TTC549 (cell line): ENCODE measurements around the gene DLG5.
A peak's percentile ranks its signal among the peaks of the same experiment; 100 is the strongest.

ENCODE experiments used
- FAIRE-seq: peaks from 2 replicates; lab custom pipeline; 2012; peaks lifted over from hg19 to GRCh38; lab: Jason Lieb, UNC

Gene DLG5

DNA sequence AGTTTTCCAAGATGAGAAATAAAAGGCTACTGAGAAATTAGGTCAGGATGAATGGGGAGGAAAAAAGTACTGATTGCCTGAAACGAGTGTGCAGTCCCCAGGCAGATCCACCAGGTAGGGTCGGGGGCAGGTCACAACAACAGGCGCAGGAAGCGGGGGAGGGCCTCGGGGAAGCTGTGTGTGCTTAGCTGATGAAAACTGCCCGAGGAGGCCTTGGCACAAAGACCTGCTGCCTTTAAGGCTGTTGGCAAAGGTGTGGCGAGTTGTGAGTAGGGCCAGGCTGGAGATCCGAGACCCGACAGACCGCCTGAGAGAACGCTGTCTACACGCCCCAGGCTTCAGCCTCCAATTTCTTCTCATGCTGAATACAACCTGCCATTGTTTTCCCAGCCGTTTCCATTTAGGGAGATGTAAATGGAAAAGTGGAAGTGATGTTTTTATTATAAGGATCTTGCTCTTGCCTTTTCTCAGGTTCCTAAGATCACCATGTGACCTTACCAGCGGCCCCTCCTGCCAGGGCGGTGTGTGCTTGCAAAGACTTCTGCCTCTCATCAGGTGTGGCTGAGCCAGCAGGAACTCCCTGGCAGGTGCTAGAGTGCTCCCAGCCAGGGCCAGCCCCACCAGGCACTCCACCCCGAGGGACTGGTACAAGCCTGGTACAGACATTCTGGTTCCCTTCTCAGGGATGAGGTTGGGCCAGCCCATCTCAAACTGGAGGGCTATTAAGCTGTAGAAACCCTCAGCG lies 60.8 kb downstream of the DLG5 start:
- FAIRE-seq, result no peak

DNA sequence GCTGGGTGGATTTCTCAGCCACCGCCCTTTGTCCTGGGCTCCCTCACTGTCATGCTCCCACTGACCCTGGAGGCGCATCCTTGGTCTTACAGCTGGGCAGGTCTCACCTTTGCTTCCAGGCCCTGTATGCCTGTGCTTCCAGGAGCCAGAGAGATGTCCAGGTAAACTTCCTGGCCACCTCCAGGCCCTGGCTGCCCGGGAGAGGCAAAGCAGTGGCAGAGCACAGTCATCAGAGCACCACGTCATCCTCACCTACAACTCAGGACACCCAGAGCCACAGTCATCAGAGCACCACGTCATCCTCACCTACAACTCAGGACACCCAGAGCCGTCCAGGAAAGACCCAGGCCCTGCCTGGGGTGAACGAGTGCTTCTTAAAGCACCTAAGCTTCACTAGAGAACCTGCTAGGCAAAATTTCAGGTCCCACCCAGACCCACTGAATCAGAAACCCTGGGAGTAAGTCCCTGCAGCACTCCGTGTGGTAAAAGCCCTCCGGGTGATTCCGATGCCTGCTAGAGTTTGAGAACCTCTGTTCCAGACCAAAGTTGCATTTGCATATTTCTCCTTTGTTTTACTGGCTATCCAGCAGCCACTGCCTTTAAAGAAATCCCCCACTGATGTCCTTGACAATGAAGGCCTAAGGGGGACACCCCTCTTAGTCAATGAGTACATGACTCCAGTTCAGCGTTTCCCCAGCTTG lies 62.3 kb downstream of the DLG5 start:
- no peak for FAIRE-seq

- no peak for FAIRE-seq
Measured at GRCh38 chr10:77863446-77863845, 63.1 kb downstream of the DLG5 start.

- no peak for FAIRE-seq
Measured at GRCh38 chr10:77862595-77862994, 64.0 kb downstream of the DLG5 start.

- no peak for FAIRE-seq
Measured at GRCh38 chr10:77861366-77861765, 65.2 kb downstream of the DLG5 start.

DNA sequence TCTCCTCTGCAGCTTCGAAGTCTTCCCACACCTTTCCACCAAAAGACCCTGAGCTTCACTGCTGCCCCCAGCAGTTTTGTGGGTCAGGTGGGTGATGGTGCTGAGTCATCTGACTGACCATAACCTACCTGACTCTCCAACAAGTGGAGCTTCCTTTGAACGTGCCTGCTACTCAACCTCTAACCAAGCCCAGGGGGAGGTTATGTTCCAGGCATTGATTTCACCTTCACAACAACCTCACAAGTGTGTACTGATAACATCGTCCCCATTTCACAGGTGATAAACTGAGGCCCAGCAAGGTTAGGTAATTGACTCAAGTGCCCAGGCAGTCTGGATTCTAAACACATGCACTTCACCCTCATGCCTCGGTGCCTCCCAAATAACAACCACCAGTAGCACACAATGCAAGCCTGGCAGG lies 66.7 kb downstream of the DLG5 start:
- no peak for FAIRE-seq

DNA sequence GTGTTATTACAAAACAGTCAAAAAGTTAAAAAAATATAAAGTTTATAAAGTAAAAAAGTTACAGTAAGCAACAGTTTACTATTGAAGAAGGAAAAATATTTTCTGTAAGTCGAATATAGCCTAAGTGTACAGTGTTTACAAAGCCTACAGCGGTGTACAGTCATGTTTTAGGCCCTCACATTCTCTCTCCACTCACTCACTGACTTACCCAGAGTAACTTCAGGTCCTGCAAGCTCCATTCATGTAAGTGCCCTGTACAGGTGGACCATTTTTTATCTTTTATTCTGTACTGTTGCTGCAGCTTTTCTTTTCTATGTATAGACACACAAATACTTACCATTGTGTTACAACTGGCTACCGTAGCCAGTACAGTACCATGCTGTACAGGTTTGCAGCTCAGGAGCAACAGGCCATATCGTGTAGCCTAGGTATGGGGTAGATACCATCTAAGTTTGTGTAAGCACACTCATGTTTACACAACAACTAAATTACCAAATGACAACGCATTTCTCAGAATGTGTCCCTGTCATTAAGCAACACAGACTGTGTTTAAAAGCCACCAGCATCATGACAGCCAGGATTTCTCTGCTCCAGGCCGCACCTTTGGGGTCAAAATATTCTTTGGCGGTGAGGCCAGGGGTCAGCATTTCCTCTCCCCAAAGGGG lies 67.2 kb downstream of the DLG5 start:
- FAIRE-seq, result no peak

- FAIRE-seq, result no peak
Measured at GRCh38 chr10:77857272-77857671, 69.3 kb downstream of the DLG5 start.

- no peak for FAIRE-seq
Measured at GRCh38 chr10:77856566-77856965, 70.0 kb downstream of the DLG5 start.

- no peak for FAIRE-seq
Measured at GRCh38 chr10:77855404-77856155, 71.0 kb downstream of the DLG5 start.

DNA sequence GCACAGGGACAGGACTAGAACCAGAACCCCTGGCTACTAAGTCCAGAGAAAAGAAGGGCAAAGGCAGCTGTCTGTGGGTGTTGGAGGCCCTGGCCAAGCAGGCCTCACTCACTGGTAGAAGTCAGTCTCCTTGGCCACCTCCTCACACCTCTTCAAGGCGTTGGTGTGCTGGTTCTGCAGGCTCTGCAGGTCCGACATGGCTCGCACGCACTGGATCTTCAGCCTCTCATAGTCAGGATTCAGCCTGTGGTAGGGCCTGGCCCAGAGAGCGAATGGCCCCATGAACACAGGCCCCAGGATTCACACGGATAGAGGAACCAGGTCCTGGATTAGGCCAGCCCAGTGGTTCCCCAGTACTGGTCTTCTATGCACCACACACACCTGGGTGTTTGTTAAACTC lies 72.4 kb downstream of the DLG5 start:
- no peak for FAIRE-seq

DNA sequence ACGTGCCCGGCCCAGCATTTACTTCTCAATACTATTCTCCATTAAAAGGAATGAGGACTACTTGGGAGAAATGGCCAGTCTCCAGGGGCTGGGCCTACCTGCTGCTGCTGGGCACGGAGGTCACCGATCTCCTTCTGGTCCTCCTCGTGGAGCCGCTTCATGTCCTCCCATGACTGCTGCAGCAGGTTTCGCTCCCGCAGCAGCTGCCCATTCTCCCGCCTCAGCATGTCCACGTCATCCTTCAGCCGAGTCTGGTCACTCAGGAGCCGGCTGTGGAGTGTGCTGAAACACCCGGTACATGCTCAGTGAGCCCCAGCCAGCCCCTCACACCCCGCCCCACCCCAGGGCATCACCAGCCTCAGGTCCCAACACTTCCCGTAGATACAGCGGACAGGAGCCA lies 73.3 kb downstream of the DLG5 start:
- FAIRE-seq, result no peak

DNA sequence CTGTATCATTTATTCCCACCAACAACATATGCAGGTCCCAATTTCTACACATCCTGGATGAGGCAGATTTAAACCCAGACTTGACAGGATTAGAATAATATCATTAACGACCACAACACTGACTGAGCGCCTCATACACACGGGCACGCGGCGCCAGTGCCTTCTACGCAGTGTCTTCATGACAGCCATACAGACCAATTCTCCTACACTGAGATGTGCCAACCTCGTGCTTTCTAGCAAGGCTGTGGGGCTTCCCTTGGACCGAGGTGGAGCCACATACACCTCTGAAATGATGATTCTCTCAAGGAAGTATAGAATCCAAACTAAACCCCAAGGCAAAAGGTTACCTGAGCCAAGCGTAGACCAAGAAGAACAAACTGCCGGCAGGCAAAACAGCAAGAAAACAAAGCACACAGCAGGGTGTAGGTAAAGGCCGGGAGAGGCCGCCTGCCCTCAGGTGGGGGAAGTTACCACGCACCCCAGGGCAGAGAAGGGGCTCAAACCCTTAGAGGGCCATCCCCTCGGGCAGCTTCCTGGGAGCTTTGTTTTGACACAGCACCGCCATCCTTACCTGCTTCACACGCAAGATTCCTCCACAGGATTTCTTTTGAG lies 75.8 kb downstream of the DLG5 start:
- no peak for FAIRE-seq

GRCh38 chr10:77849039-77849664 lies 77.4 kb downstream of the DLG5 start:
- FAIRE-seq, result no peak

DNA sequence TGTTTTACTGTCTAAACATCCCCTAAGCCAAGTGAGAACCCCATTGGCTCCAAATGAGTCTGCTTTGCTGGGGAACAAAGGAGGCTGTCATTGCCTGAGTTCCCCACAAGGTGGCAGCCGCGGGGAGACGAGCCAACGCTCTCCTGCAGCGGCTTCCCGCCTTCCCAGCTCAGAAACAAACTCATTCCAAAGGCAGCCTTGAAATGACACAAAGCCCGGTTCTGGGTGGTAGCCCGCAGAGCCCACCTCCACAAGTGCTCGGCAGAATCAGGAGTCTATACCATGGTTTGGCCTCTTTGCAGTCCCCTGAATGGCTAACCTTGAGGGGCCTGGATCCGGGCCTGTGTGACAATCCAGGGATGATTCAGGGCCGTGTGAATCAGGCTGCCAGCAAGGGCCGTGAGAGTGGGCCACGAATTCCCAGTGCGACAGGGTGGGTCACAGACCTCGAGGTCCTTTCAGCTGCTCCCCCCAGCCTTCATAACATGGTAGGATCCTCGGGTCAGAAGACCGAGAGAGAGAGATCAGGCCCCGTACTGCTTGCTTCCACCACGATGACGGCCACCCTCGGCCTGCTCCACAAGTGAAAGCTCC lies 79.7 kb downstream of the DLG5 start:
- peak; percentile 33 for FAIRE-seq

DNA sequence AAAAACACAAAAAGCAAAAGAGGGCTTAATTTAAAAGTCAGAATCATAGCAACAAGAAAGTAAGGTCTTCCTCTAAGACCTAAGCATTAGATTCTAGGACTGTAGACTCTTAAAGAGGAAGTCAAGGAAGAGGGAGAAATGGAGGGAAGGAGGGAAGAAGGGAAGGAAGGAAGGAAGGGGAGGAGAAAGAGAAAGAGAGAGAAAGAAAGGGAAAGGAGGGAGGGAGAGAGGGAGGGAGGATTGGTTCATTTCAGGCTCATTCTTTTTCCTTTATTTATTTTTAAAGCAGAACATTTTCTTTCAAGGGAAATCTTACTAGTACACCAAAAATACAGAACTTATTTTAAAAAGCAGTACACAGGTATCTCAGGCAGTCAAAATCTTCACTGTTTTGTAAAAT lies 81.1 kb downstream of the DLG5 start:
- no peak for FAIRE-seq

DNA sequence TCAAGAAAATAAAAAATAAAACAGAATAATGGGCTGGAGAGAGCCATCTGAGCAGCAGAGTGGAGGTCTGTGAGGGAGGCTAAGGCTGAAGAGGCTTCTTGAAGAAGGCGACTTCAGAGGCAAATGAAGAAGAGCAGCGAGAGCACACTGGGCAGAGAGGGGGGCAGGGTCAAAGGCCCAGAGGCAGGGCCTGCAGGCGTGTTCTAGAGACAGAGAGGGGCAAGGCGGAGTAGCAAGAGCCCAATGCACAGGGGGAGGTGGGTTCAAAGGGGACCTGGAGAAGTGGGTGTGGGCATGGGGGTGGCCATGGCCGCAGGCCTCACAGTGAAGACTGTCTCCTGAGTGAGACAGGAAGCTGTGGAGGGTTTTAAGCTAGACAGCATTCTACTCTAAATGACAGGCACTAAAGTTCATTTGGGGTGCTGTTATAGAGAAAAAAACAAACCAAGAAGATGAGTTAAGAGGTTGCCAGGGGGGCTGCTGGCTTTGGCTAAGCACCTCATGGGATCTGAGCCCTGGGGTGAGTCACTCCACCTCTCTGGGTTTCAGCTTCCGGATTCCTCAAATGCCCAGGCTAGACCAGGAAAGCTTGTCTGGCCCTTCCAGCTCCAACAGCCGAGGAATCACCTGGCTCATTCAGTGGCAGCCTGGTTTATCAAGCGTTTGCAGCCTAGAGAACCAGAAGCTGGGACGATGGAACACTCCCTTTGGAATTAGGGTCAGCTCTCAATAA lies 81.7 kb downstream of the DLG5 start:
- FAIRE-seq, result no peak

- no peak for FAIRE-seq
Measured at GRCh38 chr10:77844177-77844576, 82.4 kb downstream of the DLG5 start.

DNA sequence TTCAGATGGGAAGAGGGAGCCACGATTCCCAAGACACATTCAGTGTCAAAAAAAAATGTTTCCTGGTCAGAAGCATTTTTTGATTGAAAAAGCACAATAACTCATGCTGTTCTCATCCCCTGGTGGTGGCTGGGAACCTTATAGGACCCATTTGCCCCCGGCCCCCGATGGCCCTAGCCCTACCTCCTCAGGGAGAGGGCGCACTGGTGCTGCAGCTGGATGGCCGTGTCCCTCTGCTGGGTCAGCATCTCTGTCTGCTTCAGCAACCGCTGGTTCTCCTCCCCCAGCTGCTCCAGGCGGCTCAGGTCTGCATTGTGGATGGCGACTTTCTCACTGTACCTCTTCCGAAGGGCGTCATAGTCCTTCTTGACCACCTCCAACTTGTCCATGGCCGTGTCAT lies 83.3 kb downstream of the DLG5 start:
- no peak for FAIRE-seq

DNA sequence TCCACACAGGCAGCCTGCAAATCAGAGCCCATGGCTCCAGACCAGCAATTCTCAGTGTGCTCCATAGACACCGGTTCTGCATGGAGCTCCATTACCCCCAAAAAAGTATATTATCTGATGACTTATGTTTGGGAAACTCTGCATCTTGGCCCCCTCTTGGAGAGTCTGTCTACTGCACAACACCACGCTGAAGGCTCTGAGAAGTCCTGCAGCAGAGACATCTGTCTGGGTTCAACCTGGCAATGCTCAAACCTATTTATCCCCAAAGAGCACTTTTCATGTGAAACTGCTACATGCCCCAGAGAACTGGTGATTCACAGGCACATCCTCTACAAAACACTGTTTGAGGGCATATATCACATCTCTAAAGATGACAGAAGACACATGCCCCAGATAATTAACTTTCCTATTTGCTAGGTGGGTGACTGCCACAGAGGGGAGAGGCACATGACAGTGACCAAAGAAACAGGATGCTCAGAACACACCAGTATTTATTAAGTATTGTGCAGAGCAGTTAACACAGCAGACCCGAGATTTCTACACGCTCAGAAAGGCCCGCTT lies 83.8 kb downstream of the DLG5 start:
- FAIRE-seq, result no peak
